ENCODE results near the gene NAIF1. TPM values are rescaled to one million over a fixed set of nuclear protein-coding genes. Genes with fewer than 3 reads are reported as not detected.
A peak's percentile ranks its signal among the peaks of the same experiment; 100 is the strongest.
"Not testable (repeated sequence)": the region's sequence is repeated elsewhere in the genome, so short reads cannot be mapped to it uniquely, and the experiment has no call there.

Gene NAIF1
- polyA plus RNA-seq, 1 donor = 7.9 TPM

DNA sequence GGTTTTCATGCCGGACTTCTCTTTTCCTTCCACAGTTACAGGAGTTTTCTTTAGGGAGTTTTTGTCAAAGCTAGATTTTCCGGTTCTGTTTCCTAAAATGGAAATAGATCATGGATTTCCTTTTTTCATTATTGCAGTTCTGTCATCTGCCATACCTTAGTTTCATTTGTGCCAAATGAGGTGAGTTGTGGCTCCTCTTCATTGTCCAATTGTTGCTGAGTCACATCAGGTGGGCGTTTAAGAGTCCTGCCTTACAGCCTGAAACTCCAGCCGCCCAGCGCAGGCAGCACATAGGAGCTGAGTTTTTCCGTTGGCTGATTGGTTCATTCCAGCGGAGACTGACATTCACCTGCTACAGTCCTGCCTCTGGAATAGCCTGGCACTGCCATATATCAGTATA, 15.0 kb upstream of the NAIF1 start:
- DNase-seq = peak in 1 of 2 donors; percentile 31
- WGBS (ENCODE audit: insufficient coverage, low lambda C conversion rate) = 20% methylated on average over 1 of the region's 7 CpGs
- Histone ChIP-seq H3K9me3 (ENCODE audit: control insufficient read depth, low read depth, low read length) (peaks cover 2% of the 10 kb centered on the region), H3K4me3 (ENCODE audit: low read length) (no peak overlapping the region), H3K4me1 (ENCODE audit: control insufficient read depth, insufficient read depth, low read length) (peaks cover 53% of the 10 kb centered on the region), H3K27me3 (ENCODE audit: control insufficient read depth, insufficient read depth, low read length) (no peaks in the 10 kb centered on the region), H3K27ac (ENCODE audit: low read length) (peak overlapping the region; percentile 42), H3K36me3 (ENCODE audit: control insufficient read depth, insufficient read depth, low read length) (no peaks in the 10 kb centered on the region)

DNA sequence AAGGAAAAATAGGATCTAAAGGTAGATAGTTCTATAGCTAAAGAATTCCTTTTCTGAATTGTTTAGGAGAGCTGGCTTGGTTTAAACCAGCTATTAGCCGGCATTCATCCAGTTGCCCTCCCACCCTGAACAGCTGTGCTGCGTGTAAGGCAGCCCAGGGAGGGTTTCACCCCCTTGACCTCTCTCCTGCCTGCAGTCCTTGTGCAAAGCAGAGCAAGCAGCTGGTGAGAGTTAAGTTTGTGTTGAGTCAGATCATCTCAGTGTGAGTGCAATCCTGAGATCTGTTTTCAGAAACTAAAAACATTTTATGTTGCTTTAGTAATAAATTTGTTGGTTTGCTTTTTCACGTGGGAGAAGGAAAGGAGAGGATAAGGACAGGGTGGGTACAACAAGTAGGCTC, 13.9 kb upstream of the NAIF1 start:
- peak overlapping the region; percentile 42 for H3K27ac ChIP-seq (ENCODE audit: low read length)
- no peaks in the 10 kb centered on the region for H3K36me3 ChIP-seq (ENCODE audit: control insufficient read depth, insufficient read depth, low read length)
- no peak overlapping the region for H3K4me3 ChIP-seq (ENCODE audit: low read length)
- DNase-seq = peak in 1 of 2 donors; percentile 64
- WGBS (ENCODE audit: insufficient coverage, low lambda C conversion rate) = no CpG with 5 or more reads among the region's 3 CpGs
- H3K9me3 ChIP-seq (ENCODE audit: control insufficient read depth, low read depth, low read length) = peaks cover 4% of the 10 kb centered on the region
- H3K4me1 ChIP-seq (ENCODE audit: control insufficient read depth, insufficient read depth, low read length) = peaks cover 57% of the 10 kb centered on the region
- no peaks in the 10 kb centered on the region for H3K27me3 ChIP-seq (ENCODE audit: control insufficient read depth, insufficient read depth, low read length)

DNA sequence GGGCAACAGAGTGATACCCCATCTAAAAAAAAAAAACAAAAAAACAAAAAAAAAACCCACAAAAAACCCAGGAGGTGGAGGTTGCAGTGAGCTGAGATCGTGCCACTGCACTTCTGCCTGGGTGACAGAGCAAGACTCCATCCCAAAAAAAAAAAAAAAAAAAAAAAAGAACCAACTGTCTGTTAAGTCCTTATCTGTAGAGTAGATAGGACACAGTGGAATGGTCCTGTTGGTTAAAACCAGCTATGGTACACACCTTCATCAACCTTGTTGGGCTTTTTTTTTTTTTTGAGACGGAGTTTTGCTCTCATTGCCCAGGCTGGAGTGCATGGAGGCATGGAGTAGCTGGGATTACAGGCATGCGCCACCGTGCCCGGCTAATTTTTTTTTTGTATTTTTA, 13.1 kb upstream of the NAIF1 start:
- Histone ChIP-seq H3K27me3 (ENCODE audit: control insufficient read depth, insufficient read depth, low read length) (no peaks in the 10 kb centered on the region), H3K36me3 (ENCODE audit: control insufficient read depth, insufficient read depth, low read length) (no peaks in the 10 kb centered on the region), H3K4me1 (ENCODE audit: control insufficient read depth, insufficient read depth, low read length) (peaks cover 57% of the 10 kb centered on the region), H3K27ac (ENCODE audit: low read length) (peak overlapping the region; percentile 42), H3K4me3 (ENCODE audit: low read length) (no peak overlapping the region), H3K9me3 (ENCODE audit: control insufficient read depth, low read depth, low read length) (peaks cover 4% of the 10 kb centered on the region)
- DNase-seq = peak in 1 of 2 donors; percentile 42
- WGBS (ENCODE audit: insufficient coverage, low lambda C conversion rate) = 17% methylated on average over 1 of the region's 5 CpGs

DNA sequence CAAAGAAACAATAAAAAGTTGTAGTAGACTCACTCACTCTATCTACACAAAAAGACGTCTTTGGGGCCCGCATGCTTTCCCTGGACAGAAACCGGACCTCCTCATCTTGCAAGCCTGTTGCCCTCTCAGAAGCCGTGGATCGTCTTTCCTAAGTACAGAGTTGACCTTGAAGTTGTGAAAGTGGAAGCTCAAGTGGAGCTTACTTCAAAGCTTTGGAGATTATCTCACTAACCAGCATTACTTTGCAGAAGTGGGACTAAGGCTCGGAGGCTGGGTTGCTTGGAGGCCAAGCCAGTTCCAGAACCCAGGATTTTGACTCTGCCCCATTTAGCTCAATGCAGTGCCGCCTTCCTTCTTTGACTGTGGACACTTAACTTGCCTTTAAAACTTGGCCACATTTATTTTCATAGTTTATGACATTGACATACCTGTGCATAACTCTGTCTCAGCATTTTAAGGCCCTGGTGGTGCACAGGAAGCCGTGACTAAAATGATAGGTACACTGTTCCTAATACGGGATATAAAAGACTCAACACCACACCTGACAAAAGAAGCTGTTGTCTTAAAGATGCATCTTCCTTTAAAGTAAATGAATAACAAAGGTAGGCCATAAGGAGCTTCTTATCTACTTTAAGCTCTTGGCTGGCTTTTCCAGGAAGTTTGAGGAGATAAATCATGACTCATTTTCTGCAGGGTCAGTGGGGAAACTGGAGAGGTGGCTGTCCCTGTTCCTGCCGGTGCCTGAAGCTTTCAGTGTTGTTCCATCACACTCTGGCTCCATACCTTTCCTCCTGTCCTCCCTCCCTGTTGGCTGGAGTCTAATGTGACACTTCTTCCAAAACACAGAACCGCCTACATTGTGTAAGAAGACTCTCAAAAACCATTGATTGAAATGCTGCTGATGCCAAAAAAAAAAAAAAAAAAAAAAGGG, 11.6 kb upstream of the NAIF1 start:
- peak; percentile 84 to 94 for DNase-seq
- Histone ChIP-seq H3K4me3 (ENCODE audit: low read length) (peak overlapping the region; percentile 1), H3K36me3 (ENCODE audit: control insufficient read depth, insufficient read depth, low read length) (no peaks in the 10 kb centered on the region), H3K9me3 (ENCODE audit: control insufficient read depth, low read depth, low read length) (peaks cover 4% of the 10 kb centered on the region), H3K27ac (ENCODE audit: low read length) (peak overlapping the region; percentile 96), H3K27me3 (ENCODE audit: control insufficient read depth, insufficient read depth, low read length) (no peaks in the 10 kb centered on the region), H3K4me1 (ENCODE audit: control insufficient read depth, insufficient read depth, low read length) (peaks cover 63% of the 10 kb centered on the region)
- WGBS (ENCODE audit: insufficient coverage, low lambda C conversion rate) = 20% methylated on average over 1 of the region's 11 CpGs

DNA sequence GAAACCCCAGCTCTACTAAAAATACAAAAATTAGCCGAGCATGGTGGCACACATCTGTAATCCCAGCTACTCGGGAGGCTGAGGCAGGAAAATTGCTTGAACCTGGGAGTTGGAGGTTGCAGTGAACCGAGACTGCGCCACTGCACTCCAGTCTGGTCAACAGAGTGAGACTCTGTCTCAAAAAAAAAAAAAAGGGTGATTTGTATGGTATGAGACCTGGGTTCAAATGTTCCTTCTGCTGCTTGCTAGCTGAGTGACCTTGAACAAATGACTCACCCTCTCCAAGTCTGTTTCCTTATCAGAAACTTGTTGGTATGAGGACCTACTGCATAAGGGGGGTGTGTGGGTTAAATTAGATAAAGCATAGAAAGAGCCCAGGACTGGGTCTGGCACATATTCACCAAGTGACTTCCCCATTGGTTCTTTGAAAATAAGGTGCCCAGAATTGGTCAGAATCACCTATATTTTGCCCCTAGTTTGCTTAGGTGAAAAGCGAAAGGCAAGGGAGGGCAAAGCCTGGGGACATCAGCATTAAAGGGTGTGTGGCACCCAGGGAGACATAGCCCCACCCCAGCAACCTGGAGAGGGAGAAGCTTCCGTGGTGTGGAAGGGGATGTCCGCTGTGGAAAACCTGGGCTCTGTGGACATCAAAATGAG, 10.9 kb upstream of the NAIF1 start:
- DNase-seq = peak in 1 of 2 donors; percentile 65
- Histone ChIP-seq H3K36me3 (ENCODE audit: control insufficient read depth, insufficient read depth, low read length) (no peaks in the 10 kb centered on the region), H3K4me1 (ENCODE audit: control insufficient read depth, insufficient read depth, low read length) (peaks cover 70% of the 10 kb centered on the region), H3K9me3 (ENCODE audit: control insufficient read depth, low read depth, low read length) (peaks cover 4% of the 10 kb centered on the region), H3K4me3 (ENCODE audit: low read length) (peak overlapping the region; percentile 1), H3K27ac (ENCODE audit: low read length) (peak overlapping the region; percentile 96), H3K27me3 (ENCODE audit: control insufficient read depth, insufficient read depth, low read length) (no peaks in the 10 kb centered on the region)
- WGBS (ENCODE audit: insufficient coverage, low lambda C conversion rate) = no CpG with 5 or more reads among the region's 7 CpGs

DNA sequence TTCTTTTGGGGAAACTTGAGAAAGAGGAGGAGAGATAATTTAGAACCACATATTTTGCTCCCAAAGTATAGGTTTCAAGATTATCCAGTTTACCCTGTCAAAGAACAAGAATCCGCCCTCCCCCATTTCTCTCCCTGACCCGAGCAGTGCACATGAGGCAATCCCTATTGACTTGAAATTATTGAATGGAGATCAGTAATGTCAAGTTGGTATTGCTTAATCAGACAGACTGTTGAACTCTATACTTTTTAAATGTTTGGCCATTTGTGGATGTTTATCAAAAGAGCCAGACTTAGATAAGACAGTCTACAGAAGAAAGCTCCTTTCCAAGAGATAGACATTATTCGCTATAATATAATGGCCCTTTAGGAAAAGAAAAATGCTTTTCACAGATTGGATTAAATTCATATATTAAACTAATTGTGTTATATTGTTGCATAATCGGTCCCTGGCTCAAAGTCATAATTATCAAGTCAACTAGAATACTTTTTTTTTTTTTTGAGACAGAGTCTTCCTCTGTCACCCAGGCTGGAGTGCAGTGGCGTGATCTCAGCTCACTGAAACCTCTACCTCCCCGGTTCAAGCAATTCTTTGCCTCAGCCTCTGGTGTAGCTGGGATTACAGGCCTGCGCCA, 6.2 kb upstream of the NAIF1 start:
- H3K4me3 ChIP-seq (ENCODE audit: low read length) = no peak overlapping the region
- H3K4me1 ChIP-seq (ENCODE audit: control insufficient read depth, insufficient read depth, low read length) = peaks cover 59% of the 10 kb centered on the region
- peaks cover 4% of the 10 kb centered on the region for H3K9me3 ChIP-seq (ENCODE audit: control insufficient read depth, low read depth, low read length)
- peak overlapping the region; percentile 79 for H3K27ac ChIP-seq (ENCODE audit: low read length)
- 60% methylated on average over 1 of the region's 7 CpGs for WGBS (ENCODE audit: insufficient coverage, low lambda C conversion rate)
- peak in 1 of 2 donors; percentile 68 for DNase-seq
- no peaks in the 10 kb centered on the region for H3K36me3 ChIP-seq (ENCODE audit: control insufficient read depth, insufficient read depth, low read length)
- H3K27me3 ChIP-seq (ENCODE audit: control insufficient read depth, insufficient read depth, low read length) = no peaks in the 10 kb centered on the region

DNA sequence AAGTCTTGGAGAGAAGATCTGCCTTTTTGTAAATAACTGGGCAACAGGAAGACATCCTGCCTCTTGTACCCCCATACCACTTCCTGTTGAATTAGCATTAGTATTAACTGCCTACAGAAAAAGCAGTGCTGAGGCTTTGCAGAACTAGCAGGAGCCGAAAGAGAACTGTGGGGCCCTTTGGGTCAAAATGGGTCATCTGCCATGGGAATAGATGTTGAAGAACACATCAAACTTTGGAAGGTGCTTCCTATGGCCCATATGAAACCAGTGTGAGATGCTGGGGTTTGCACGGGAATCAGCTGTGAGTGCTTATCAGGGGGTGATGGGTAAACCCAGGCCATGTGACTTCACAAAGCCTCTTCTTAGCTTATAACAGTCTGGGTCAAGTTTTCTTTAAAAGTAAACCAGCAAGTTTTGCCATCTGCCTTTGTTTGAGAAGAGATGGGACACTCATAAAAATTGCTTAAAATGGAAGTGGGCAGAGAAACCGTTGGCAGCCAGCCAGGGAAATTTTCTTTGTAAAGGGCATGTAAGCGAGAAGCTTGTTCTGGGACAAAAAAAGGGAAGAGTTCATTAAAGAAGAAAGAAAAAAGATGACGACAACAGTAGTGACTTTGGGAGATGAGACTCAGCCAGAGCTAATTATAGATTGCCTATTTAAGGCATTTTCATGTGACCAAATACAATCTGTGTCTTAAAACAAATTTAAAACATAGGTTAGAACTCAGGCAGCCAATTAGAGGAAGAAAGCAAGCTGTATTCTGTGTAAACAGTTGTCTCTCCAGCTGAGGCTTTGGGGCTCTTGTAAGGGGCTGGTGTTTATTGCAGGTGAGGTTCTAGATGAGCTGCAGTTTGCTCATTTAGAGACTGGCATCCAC, 5.3 kb upstream of the NAIF1 start:
- Histone ChIP-seq H3K4me3 (ENCODE audit: low read length) (no peak overlapping the region), H3K27ac (ENCODE audit: low read length) (peak overlapping the region; percentile 79), H3K27me3 (ENCODE audit: control insufficient read depth, insufficient read depth, low read length) (no peaks in the 10 kb centered on the region), H3K4me1 (ENCODE audit: control insufficient read depth, insufficient read depth, low read length) (peaks cover 50% of the 10 kb centered on the region), H3K36me3 (ENCODE audit: control insufficient read depth, insufficient read depth, low read length) (no peaks in the 10 kb centered on the region), H3K9me3 (ENCODE audit: control insufficient read depth, low read depth, low read length) (peaks cover 4% of the 10 kb centered on the region)
- WGBS (ENCODE audit: insufficient coverage, low lambda C conversion rate) = 0% methylated on average over 3 of the region's 5 CpGs
- peak; percentile 52 to 77 for DNase-seq

DNA sequence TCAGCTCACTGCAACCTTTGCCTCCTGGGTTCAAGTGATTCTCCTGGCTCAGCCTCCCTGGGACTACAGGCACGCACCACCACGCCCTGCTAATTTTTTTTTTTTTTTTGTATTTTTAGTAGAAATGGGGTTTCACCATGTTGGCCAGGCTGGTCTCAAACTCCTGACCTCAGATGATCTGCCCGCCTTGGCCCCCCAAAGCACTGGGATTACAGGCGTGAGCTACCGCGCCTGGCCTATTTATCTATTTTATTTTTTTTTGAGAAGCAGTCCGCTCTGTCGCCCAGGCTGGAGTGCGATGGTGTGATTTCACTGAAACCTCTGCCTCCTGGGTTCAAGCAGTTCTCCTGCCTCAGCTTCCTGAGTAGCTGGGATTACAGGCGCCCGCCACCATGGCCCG, 4.4 kb upstream of the NAIF1 start:
- WGBS (ENCODE audit: insufficient coverage, low lambda C conversion rate) = no CpG with 5 or more reads among the region's 12 CpGs
- H3K27me3 ChIP-seq (ENCODE audit: control insufficient read depth, insufficient read depth, low read length); H3K9me3 ChIP-seq (ENCODE audit: control insufficient read depth, low read depth, low read length); H3K36me3 ChIP-seq (ENCODE audit: control insufficient read depth, insufficient read depth, low read length); DNase-seq; H3K4me3 ChIP-seq (ENCODE audit: low read length): not testable (repeated sequence)
- H3K27ac ChIP-seq (ENCODE audit: low read length) = peak overlapping the region; percentile 79
- H3K4me1 ChIP-seq (ENCODE audit: control insufficient read depth, insufficient read depth, low read length) = peaks cover 48% of the 10 kb centered on the region

DNA sequence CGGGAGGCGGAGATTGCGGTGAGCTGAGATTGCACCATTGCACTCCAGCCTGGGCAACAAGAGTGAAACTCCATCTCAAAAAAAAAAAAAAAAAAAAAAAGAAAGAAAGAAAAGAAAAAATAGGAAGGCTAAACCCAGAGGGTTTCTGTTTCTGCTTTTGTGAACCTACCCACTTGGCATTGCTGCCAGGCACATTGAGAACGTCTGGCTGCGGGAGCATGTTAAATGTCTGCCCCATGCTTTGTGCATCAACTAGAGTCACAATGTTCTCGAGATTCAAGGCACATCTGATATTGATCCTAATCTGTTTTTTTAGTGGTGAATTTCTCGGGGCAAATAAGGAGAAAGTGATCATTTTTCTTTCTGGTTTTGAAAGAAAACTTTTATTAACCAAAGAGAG, 3.8 kb upstream of the NAIF1 start:
- WGBS (ENCODE audit: insufficient coverage, low lambda C conversion rate) = no CpG with 5 or more reads among the region's 7 CpGs
- Histone ChIP-seq H3K9me3 (ENCODE audit: control insufficient read depth, low read depth, low read length) (peaks cover 6% of the 10 kb centered on the region), H3K4me3 (ENCODE audit: low read length) (no peak overlapping the region), H3K27me3 (ENCODE audit: control insufficient read depth, insufficient read depth, low read length) (no peaks in the 10 kb centered on the region), H3K27ac (ENCODE audit: low read length) (no peak overlapping the region), H3K36me3 (ENCODE audit: control insufficient read depth, insufficient read depth, low read length) (no peaks in the 10 kb centered on the region), H3K4me1 (ENCODE audit: control insufficient read depth, insufficient read depth, low read length) (peaks cover 54% of the 10 kb centered on the region)
- no peak for DNase-seq

All from large intestine (tissue), 3 donors.